HG02798 (cell line): Measurements from ENCODE around the gene SH3PXD2A.

Experiments
- ATAC-seq: cut with Tn5 transposase; IDR thresholded peaks from one replicate; pipeline ENCODE4 v1.9.1; 2021; ENCODE audit warnings: mild to moderate bottlenecking; ENCODE audit not compliant: unreplicated experiment, poor library complexity

Gene SH3PXD2A

GRCh38 chr10:103696411-103697145, 158.8 kb downstream of the SH3PXD2A start:
- peak; percentile 32 for ATAC-seq

- ATAC-seq, result no peak
These were observed 159.3 kb downstream of the SH3PXD2A start for GRCh38 chr10:103696094-103696410.

DNA sequence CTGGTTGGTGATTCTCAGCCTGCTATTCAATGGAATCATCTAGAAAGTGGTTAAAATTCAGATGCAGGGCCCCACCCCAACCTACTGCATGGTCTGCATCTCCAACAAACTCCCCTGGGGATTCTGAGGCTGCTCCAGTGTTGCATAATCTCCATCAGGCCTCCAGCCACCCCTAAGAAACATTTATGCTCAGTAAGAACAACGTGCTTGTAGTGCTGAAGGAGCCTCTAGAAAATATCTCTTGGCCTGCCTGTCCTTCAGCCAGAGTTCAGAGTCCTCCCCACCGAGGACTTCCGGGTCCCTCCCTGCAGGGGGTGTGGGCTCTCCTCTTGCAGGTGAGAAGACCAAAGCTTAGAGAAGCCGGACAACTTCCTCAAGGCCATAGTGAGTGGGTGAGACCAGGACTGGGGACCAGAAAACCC, 159.8 kb downstream of the SH3PXD2A start:
- ATAC-seq, result no peak

GRCh38 chr10:103693812-103694205, 161.6 kb downstream of the SH3PXD2A start:
- no peak for ATAC-seq

- ATAC-seq, result peak; percentile 28
These were observed 162.2 kb downstream of the SH3PXD2A start for GRCh38 chr10:103692952-103693811.

GRCh38 chr10:103692436-103692951, 162.9 kb downstream of the SH3PXD2A start:
- peak; percentile 56 for ATAC-seq

DNA sequence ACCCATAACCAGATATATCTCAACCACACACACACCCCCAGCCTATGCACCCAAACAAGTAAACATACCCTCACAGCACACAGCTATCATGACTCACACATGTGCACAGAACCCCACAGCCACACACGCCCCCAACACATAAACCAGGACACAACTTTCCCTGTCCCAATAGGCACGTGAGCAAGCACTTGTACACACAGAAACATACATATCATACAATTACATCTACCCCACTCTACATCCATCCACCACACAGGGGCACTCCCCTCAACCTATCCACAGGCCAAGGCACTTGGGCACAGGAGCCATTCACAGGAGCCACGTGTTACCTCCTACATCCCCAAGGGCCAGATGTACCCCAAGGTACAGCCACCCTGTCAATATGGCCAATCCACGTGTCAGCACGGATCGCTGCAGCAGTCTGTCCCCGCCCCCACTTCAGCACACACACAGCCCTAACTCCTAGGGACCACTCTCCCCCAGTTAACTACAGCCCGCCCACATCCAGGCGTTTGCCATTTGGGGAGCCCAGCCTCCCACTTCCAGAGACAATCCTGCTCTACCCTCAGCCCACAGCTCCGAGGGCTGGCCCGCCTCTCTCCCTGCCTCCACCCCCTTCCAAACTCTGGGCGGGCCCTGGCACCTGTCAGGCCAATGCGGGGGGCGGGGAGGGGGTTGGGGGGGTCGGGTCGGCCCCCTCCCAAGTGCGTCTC, 163.5 kb downstream of the SH3PXD2A start:
- peak; percentile 28 for ATAC-seq

GRCh38 chr10:103691267-103691666, 164.1 kb downstream of the SH3PXD2A start:
- no peak for ATAC-seq

GRCh38 chr10:103690281-103690680, 165.1 kb downstream of the SH3PXD2A start:
- ATAC-seq, result no peak

DNA sequence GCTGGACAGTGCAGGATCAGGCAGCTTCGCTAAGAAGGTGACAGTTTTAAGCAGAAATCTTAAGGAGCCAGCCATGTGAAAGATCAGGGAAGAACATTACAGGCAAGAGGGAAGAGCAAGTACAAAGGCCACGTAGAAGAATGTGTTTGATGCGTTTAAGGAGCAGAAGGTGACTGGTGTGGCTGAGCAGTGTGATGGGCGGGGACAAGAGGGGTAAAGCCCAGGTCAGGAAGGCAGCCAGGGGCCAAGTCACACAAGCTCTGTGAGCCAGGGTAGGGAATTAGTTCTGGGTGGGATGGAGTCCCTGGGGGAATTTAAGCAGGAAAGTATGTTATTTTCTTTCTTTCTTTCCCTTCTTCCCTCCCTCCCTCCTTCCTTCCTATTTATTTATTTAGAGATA, 166.9 kb downstream of the SH3PXD2A start:
- ATAC-seq, result no peak

- ATAC-seq, result no peak
These were observed 167.7 kb downstream of the SH3PXD2A start for GRCh38 chr10:103687718-103688117.

GRCh38 chr10:103687172-103687571, 168.2 kb downstream of the SH3PXD2A start:
- ATAC-seq, result no peak

GRCh38 chr10:103685880-103686669, 169.3 kb downstream of the SH3PXD2A start:
- ATAC-seq, result peak; percentile 64

DNA sequence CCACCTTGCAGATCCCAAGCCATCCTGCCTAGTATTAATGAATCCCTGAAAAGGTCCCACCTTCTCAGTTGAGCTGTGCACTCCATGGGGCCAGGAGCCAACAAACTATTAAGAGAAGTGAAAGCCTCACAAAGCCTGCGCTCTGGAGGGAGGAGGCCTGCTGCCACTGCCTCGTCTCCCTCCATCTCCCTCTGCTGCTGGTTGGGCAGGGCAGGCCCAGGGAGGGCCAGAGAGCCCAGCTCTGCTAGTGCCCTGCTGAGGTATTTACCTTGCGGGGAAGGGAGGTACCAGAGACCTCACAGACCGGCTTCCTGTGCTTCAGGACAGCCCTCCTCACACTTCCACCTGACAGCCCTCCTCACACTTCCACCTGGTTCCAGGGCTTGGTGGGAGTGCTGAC, 171.5 kb downstream of the SH3PXD2A start:
- ATAC-seq, result no peak

DNA sequence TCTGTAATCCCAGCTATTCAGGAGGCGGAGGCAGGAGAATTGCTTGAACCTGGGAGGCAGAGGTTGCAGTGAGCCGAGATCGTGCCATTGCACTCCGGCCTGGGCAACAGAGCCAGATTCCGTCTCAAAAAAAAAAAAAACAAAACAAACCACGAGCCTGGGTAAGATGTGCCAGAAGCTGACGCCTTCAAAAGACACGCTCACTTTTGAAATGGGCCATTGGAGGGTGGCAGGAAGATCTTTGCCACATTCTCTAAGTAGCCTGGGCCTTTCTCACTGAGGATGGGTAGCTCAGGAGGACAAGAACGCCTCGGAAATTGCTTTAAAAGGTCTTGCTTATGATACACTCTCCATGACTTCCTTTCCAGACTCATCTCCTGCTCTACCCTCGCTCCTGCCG, 172.7 kb downstream of the SH3PXD2A start:
- ATAC-seq, result no peak

DNA sequence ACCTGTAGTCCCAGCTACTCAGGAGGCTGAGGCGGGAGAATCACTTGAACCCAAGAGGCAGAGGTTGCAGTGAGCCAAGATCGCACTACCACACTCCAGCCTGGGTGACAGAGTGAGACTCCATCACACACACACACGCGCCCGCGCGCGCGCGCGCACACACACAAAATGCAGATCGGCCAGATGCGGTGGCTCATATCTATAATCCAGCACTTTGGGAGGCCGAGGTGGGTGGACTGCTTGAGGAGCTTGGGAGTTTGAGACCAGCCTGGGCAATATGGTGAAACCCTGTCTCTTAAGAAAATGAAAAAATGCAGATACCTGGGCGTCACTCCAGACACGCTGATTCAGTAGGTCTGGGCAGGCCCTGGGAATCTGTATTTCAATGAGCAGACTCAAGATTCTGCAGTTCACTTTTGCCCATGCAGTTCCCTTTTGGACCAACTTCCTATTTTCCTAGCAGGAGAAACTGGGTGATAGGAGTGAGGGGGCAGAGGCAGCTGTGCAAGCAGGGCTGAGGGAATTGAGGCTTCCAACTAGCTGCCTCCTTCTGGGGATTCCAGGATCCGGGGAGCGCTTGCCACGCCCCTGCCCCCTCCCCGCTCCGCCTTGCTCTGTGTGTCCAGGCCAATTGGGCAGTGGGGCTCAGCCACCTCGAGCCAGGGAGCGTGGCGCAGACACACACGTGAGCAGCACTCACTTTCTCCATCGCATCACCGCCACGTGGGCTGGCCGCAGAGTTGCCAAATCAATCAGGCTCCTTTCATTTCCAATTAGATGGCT, 173.6 kb downstream of the SH3PXD2A start:
- no peak for ATAC-seq

DNA sequence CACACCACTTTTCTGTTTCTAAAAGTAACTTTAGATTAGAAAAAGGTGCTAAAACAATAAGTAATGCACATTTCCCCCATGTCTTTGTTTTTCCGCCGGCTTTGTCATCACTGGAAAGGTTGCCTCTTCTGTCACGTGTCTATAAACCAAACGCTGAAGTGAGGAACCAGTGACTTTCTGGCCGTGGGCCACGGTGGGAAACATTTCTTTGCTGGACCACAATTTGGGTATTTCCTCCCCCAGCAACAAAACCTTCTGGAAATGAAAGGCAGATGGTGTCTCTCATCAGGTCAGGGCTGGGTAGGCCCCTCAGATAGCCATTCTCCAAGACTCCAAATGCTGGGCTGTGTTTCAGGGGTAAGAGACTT, 174.5 kb downstream of the SH3PXD2A start:
- ATAC-seq, result no peak

- peak; percentile 78 for ATAC-seq
These were observed 176.1 kb downstream of the SH3PXD2A start for GRCh38 chr10:103679096-103679790.

DNA sequence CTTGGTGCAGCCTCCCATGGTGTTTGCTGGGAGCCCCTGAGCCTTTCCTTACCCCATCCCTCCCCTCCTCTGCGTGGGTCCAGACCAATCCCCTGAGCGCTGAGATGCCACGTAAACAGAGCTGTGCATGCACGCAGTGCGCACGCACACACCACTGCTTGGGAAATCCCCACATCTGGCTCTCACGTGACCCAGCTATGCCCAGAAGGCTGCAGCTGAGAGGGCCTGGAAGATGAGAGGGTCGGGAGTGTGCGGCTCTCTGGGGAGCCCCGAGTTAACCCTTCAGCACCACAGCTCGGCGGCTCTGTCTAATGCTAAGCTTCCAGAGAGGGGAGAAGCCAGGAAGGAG, 177.2 kb downstream of the SH3PXD2A start:
- peak; percentile 90 for ATAC-seq
